Activated CD8-positive, alpha-beta memory T cell treated with anti-CD3 and anti-CD28 coated beads, Interleukin-2, amount 50 U/mL, for 24 hours (primary cell): Measurements from ENCODE around the gene NVL.

Experiments used
- DNase-seq: peaks from one replicate; pipeline ENCODE4 v3.0.0-alpha.2; 2020; ENCODE audit errors: extremely low read depth

NVL gene

DNA sequence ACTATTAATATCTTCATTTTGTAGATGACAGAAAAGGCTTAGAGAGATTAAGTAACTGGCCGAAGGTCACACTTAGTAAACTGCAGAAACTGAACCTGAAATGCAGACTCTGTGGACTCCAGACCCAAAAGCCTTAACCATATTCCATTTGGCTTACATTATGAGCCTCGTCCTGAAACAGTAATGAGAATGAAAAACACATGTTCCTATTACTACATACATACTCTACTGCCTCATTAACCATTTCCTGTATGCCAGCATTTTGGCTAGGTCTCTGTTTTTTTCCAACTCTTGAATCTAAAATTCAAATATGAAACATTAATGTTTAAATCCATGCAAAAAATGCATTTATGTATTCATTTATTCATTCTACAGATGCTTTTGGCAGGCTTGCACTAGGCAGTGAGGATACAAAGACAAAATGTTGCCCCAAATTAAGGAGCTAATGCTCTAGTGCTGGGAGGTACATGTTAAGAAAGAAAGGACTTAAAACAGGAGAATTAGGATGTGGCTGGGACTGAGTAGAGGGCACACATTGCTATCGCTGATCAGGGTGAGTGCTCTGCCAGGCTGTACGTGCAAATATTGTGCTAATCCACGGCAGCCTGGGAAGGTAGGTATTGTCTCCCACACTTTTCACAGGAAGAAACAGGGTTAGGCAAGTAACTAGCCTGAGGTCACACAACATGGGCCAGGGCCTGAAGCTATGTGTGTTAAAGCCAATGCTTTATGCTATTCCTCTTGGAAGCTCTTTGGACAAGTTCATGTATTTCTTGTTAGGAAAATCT, 133.0 kb downstream of the NVL start:
- no peak for DNase-seq

DNA sequence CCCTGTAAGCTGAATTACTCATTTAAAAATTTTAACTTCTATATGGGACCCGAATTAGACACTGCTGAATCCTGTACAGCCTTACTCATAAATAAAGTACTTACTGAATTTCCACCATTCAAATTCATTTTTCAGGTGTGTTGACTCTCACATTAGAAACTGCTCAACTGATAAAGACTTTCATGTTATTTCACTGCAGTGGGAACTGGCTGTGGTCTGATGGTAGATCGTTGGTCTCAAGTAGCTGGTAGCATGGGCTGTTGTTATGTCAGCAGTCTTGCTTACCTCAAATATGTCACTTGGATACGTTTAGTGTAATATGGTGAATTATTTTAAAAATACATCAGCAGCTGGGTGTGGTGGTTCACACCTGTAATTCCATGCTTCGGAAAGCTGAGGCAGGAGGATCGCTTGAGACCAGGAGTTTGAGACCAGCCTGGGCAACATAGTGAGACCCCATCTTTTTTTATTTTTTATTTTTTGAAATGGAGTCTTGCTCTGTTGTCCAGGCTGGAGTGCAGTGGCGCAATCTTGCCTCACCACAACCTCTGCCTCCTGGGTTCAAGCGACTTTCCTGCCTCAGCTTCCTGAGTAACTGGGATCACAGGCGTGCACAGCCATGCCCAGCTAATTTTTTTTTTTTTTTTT, 136.5 kb downstream of the NVL start:
- no peak for DNase-seq

DNA sequence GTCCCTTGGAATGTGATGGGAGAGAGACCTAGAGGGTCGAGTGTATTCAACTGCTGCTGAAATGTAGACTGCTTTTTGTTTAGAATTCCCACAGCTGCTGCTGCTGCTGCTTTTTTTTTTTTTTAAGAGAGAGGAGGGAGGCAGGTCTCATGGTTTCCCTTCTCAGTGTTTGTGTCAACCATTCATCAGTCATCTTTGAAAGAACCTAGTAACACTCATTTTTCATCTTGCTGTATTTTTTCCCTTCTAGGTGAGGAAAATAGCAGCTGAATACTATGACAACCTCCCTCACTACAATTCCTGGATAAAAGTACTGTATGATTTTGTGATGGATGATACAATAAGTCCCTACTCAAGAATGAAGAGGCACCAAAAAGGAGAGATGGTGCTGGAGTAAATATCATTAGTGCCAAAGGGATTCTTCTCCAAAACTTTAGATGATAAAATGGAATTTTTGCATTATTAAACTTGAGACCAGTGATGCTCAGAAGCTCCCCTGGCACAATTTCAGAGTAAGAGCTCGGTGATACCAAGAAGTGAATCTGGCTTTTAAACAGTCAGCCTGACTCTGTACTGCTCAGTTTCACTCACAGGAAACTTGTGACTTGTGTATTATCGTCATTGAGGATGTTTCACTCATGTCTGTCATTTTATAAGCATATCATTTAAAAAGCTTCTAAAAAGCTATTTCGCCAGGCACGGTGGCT, 137.7 kb downstream of the NVL start:
- DNase-seq, result no peak

- DNase-seq, result no peak
Measured at GRCh38 chr1:224189561-224189960, 140.4 kb downstream of the NVL start.

DNA sequence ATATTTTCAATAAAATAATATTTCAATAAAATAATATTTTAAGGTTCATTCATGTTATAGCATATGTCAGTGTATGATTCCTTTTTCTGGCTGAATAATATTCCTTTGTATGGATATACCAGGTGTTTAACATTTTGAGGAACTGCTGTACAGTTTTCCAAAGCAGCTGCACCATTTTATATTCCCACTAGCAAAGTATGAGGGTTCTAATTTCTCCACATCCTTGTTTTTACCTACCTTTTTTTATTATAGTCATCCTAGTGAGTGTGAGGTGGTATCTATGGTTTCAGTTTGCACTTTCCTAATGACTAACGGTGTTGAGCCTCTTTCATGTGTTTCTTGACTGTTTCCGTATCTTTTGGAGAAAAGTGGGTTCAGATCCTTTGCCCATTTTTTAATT, 141.7 kb downstream of the NVL start:
- DNase-seq, result no peak

DNA sequence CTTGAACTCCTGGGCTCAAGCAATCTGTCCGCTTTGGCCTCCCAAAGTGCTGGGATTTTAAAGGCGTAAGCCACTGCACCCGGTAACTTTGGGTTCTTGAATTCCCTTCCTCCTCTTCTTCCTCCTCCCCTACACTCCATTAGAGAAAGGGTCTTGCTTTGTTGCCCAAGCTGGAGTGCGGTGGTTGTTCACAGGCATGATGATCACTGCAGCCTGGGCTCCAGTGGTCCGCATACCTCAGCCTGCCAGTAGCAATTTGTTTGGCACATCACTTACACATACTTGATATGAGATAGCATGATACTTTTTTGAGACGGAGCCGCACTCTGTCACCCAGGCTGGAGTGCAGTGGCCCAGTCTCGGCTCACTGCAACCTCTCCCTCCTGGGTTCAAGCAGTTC, 144.8 kb downstream of the NVL start:
- DNase-seq, result no peak

- no peak for DNase-seq
Measured at GRCh38 chr1:224183591-224184312, 146.2 kb downstream of the NVL start.

GRCh38 chr1:224182866-224183590, 146.9 kb downstream of the NVL start, which contains the start of gene DEGS1:
DEGS1 (plus strand) TSS chr1:224183240; CDS start chr1:224183337, 97 bp downstream.
- peak; percentile 39 for DNase-seq

DNA sequence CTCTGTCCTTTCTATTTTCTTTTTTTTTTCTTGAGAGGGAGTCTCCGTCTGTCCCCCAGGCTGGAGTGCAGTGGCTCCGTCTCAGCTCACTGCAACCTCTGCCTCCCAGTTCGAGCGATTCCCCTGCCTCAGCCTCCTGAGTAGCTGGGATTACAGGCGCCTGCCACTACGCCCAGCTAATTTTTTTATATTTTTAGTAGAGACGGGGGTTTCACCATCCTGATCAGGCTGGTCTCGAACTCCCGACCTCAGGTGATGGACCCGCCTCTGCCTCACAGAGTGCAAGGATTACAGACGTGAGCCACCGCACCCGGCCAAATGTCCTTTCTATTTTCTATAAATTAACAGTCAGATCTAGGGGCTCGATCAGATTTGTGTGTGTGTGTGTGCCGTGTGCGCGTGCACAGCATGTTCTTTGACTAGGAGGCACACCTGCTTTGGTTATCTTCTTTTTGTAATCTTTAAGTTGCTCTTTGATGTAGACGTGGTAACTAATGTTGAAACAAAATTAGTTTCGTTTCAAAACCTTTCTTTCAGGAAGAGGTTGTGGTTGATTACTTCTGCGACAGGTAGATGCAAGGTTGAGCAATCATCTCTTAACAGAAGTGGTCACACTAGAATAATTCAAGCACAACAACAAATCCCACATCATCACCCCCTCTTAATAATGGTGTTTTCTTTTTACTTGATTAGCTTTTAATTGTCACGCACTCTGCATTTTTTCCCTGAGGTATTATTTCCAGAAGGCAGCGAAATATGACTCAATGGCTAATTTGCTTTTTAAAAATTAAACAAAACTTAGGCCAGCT, 147.7 kb downstream of the NVL start:
- no peak for DNase-seq

- DNase-seq, result no peak
Measured at GRCh38 chr1:224181453-224181810, 148.5 kb downstream of the NVL start.

GRCh38 chr1:224180783-224181452, 149.1 kb downstream of the NVL start:
- no peak for DNase-seq

GRCh38 chr1:224178894-224179293, 151.1 kb downstream of the NVL start:
- no peak for DNase-seq

GRCh38 chr1:224177356-224177999, 152.5 kb downstream of the NVL start:
- no peak for DNase-seq
